ENCODE data around the gene KCNK7.
A peak's percentile ranks its signal among the peaks of the same experiment; 100 is the strongest.

Gene KCNK7

GRCh38 chr11:65611028-65611757, 15.6 kb upstream of the KCNK7 start:
- peak overlapping the region; percentile 81; the same call in 1 of the 2 replicates for H3K4me3 ChIP-seq (ENCODE audit: low read depth, low read length)
- no peak overlapping the region for H3K27ac ChIP-seq (ENCODE audit: low read depth, low read length)
- peaks cover 35% of the 10 kb centered on the region for H3K79me2 ChIP-seq (ENCODE audit: control insufficient read depth, insufficient read depth, low read length, unreplicated experiment)
- H3K36me3 ChIP-seq (ENCODE audit: insufficient read depth, low read length): no peaks in the 10 kb centered on the region
- H3K27me3 ChIP-seq (ENCODE audit: insufficient read depth, low read length): no peaks in the 10 kb centered on the region
- H2AFZ ChIP-seq (ENCODE audit: low read length, unreplicated experiment): no peak overlapping the region
- peaks cover 53% of the 10 kb centered on the region for H3K4me1 ChIP-seq (ENCODE audit: control insufficient read depth, insufficient read depth, low read length, unreplicated experiment)

GRCh38 chr11:65610404-65610803, 14.8 kb upstream of the KCNK7 start:
- no peak overlapping the region for H2AFZ ChIP-seq (ENCODE audit: low read length, unreplicated experiment)
- no peaks in the 10 kb centered on the region for H3K27me3 ChIP-seq (ENCODE audit: insufficient read depth, low read length)
- H3K4me1 ChIP-seq (ENCODE audit: control insufficient read depth, insufficient read depth, low read length, unreplicated experiment): peaks cover 53% of the 10 kb centered on the region
- H3K36me3 ChIP-seq (ENCODE audit: insufficient read depth, low read length): no peaks in the 10 kb centered on the region
- no peak overlapping the region for H3K27ac ChIP-seq (ENCODE audit: low read depth, low read length)
- H3K4me3 ChIP-seq (ENCODE audit: low read depth, low read length): no peak overlapping the region
- peaks cover 34% of the 10 kb centered on the region for H3K79me2 ChIP-seq (ENCODE audit: control insufficient read depth, insufficient read depth, low read length, unreplicated experiment)

- peaks cover 53% of the 10 kb centered on the region for H3K4me1 ChIP-seq (ENCODE audit: control insufficient read depth, insufficient read depth, low read length, unreplicated experiment)
- no peak overlapping the region for H3K4me3 ChIP-seq (ENCODE audit: low read depth, low read length)
- H3K27me3 ChIP-seq (ENCODE audit: insufficient read depth, low read length): no peaks in the 10 kb centered on the region
- H3K36me3 ChIP-seq (ENCODE audit: insufficient read depth, low read length): no peaks in the 10 kb centered on the region
- no peak overlapping the region for H3K27ac ChIP-seq (ENCODE audit: low read depth, low read length)
- H2AFZ ChIP-seq (ENCODE audit: low read length, unreplicated experiment): no peak overlapping the region
- H3K79me2 ChIP-seq (ENCODE audit: control insufficient read depth, insufficient read depth, low read length, unreplicated experiment): peaks cover 34% of the 10 kb centered on the region
Observed at GRCh38 chr11:65609665-65610064, 14.1 kb upstream of the KCNK7 start.

GRCh38 chr11:65609229-65609628, 13.6 kb upstream of the KCNK7 start:
- Histone ChIP-seq H3K36me3 (ENCODE audit: insufficient read depth, low read length) (no peaks in the 10 kb centered on the region), H3K4me3 (ENCODE audit: low read depth, low read length) (no peak overlapping the region), H3K27me3 (ENCODE audit: insufficient read depth, low read length) (no peaks in the 10 kb centered on the region), H3K27ac (ENCODE audit: low read depth, low read length) (no peak overlapping the region), H3K4me1 (ENCODE audit: control insufficient read depth, insufficient read depth, low read length, unreplicated experiment) (peaks cover 53% of the 10 kb centered on the region), H2AFZ (ENCODE audit: low read length, unreplicated experiment) (no peak overlapping the region), H3K79me2 (ENCODE audit: control insufficient read depth, insufficient read depth, low read length, unreplicated experiment) (peaks cover 34% of the 10 kb centered on the region)

GRCh38 chr11:65607614-65608426, 12.2 kb upstream of the KCNK7 start:
- H2AFZ ChIP-seq (ENCODE audit: low read length, unreplicated experiment): no peak overlapping the region
- H3K4me1 ChIP-seq (ENCODE audit: control insufficient read depth, insufficient read depth, low read length, unreplicated experiment): peaks cover 51% of the 10 kb centered on the region
- no peak overlapping the region for H3K27ac ChIP-seq (ENCODE audit: low read depth, low read length)
- H3K27me3 ChIP-seq (ENCODE audit: insufficient read depth, low read length): no peaks in the 10 kb centered on the region
- H3K79me2 ChIP-seq (ENCODE audit: control insufficient read depth, insufficient read depth, low read length, unreplicated experiment): peaks cover 22% of the 10 kb centered on the region
- no peaks in the 10 kb centered on the region for H3K36me3 ChIP-seq (ENCODE audit: insufficient read depth, low read length)
- peak overlapping the region; percentile 65 for H3K4me3 ChIP-seq (ENCODE audit: low read depth, low read length)

GRCh38 chr11:65606876-65607613, 11.4 kb upstream of the KCNK7 start:
- Histone ChIP-seq H3K27me3 (ENCODE audit: insufficient read depth, low read length) (no peaks in the 10 kb centered on the region), H3K4me3 (ENCODE audit: low read depth, low read length) (peak overlapping the region; percentile 65), H3K27ac (ENCODE audit: low read depth, low read length) (no peak overlapping the region), H3K79me2 (ENCODE audit: control insufficient read depth, insufficient read depth, low read length, unreplicated experiment) (peaks cover 15% of the 10 kb centered on the region), H2AFZ (ENCODE audit: low read length, unreplicated experiment) (no peak overlapping the region), H3K4me1 (ENCODE audit: control insufficient read depth, insufficient read depth, low read length, unreplicated experiment) (peaks cover 43% of the 10 kb centered on the region), H3K36me3 (ENCODE audit: insufficient read depth, low read length) (no peaks in the 10 kb centered on the region)

GRCh38 chr11:65604258-65604657, 8.7 kb upstream of the KCNK7 start:
- no peak overlapping the region for H2AFZ ChIP-seq (ENCODE audit: low read length, unreplicated experiment)
- no peaks in the 10 kb centered on the region for H3K36me3 ChIP-seq (ENCODE audit: insufficient read depth, low read length)
- peaks cover 15% of the 10 kb centered on the region for H3K4me1 ChIP-seq (ENCODE audit: control insufficient read depth, insufficient read depth, low read length, unreplicated experiment)
- no peak overlapping the region for H3K27ac ChIP-seq (ENCODE audit: low read depth, low read length)
- no peaks in the 10 kb centered on the region for H3K27me3 ChIP-seq (ENCODE audit: insufficient read depth, low read length)
- H3K4me3 ChIP-seq (ENCODE audit: low read depth, low read length): no peak overlapping the region
- no peaks in the 10 kb centered on the region for H3K79me2 ChIP-seq (ENCODE audit: control insufficient read depth, insufficient read depth, low read length, unreplicated experiment)

- Histone ChIP-seq H3K4me1 (ENCODE audit: control insufficient read depth, insufficient read depth, low read length, unreplicated experiment) (peaks cover 11% of the 10 kb centered on the region), H2AFZ (ENCODE audit: low read length, unreplicated experiment) (no peak overlapping the region), H3K4me3 (ENCODE audit: low read depth, low read length) (no peak overlapping the region), H3K27ac (ENCODE audit: low read depth, low read length) (no peak overlapping the region), H3K27me3 (ENCODE audit: insufficient read depth, low read length) (no peaks in the 10 kb centered on the region), H3K36me3 (ENCODE audit: insufficient read depth, low read length) (no peaks in the 10 kb centered on the region), H3K79me2 (ENCODE audit: control insufficient read depth, insufficient read depth, low read length, unreplicated experiment) (no peaks in the 10 kb centered on the region)
Observed at GRCh38 chr11:65599955-65600246, 4.3 kb upstream of the KCNK7 start.

- Histone ChIP-seq H2AFZ (ENCODE audit: low read length, unreplicated experiment) (no peak overlapping the region), H3K27ac (ENCODE audit: low read depth, low read length) (no peak overlapping the region), H3K79me2 (ENCODE audit: control insufficient read depth, insufficient read depth, low read length, unreplicated experiment) (no peaks in the 10 kb centered on the region), H3K36me3 (ENCODE audit: insufficient read depth, low read length) (no peaks in the 10 kb centered on the region), H3K4me3 (ENCODE audit: low read depth, low read length) (no peak overlapping the region), H3K4me1 (ENCODE audit: control insufficient read depth, insufficient read depth, low read length, unreplicated experiment) (peaks cover 11% of the 10 kb centered on the region), H3K27me3 (ENCODE audit: insufficient read depth, low read length) (no peaks in the 10 kb centered on the region)
Observed at GRCh38 chr11:65599216-65599954, 3.8 kb upstream of the KCNK7 start.

- Histone ChIP-seq H3K27ac (ENCODE audit: low read depth, low read length) (no peak overlapping the region), H3K79me2 (ENCODE audit: control insufficient read depth, insufficient read depth, low read length, unreplicated experiment) (no peaks in the 10 kb centered on the region), H3K4me3 (ENCODE audit: low read depth, low read length) (no peak overlapping the region), H3K27me3 (ENCODE audit: insufficient read depth, low read length) (no peaks in the 10 kb centered on the region), H2AFZ (ENCODE audit: low read length, unreplicated experiment) (no peak overlapping the region), H3K36me3 (ENCODE audit: insufficient read depth, low read length) (no peaks in the 10 kb centered on the region), H3K4me1 (ENCODE audit: control insufficient read depth, insufficient read depth, low read length, unreplicated experiment) (peaks cover 11% of the 10 kb centered on the region)
Observed at GRCh38 chr11:65598258-65598699, 2.7 kb upstream of the KCNK7 start.
